BLaER1 (cell line): ENCODE measurements around the gene LYZL4.

Experiments
- H3K27ac ChIP-seq: shearing (Covaris generic); formaldehyde crosslinking; 2 replicates; pipeline ENCODE4 v1.8.1; 2022
- H3K27me3 ChIP-seq: shearing (Covaris generic); formaldehyde crosslinking; 2 replicates; pipeline ENCODE4 v1.8.1; 2022
- H3K36me3 ChIP-seq: shearing (Covaris generic); formaldehyde crosslinking; 2 replicates; pipeline ENCODE4 v1.8.1; 2022
- H3K4me1 ChIP-seq: shearing (Covaris generic); formaldehyde crosslinking; 2 replicates; pipeline ENCODE4 v1.8.1; 2022
- H3K4me2 ChIP-seq: shearing (Covaris generic); formaldehyde crosslinking; 2 replicates; pipeline ENCODE4 v1.8.1; 2022
- H3K4me3 ChIP-seq: shearing (Covaris generic); formaldehyde crosslinking; 2 replicates; pipeline ENCODE4 v1.8.1; 2022
- H3K9ac ChIP-seq: shearing (Covaris generic); formaldehyde crosslinking; 2 replicates; pipeline ENCODE4 v1.8.1; 2022
- H3K9me3 ChIP-seq: shearing (Covaris generic); formaldehyde crosslinking; 2 replicates; pipeline ENCODE4 v1.8.1; 2022
- H4K20me1 ChIP-seq: shearing (Covaris generic); formaldehyde crosslinking; 2 replicates; pipeline ENCODE4 v1.8.1; 2022
- Cebpa-rat ChIP-seq: shearing (Covaris generic); IDR thresholded peaks from 2 replicates; pipeline ENCODE4 v1.8.1; 2022

Gene LYZL4

GRCh38 chr3:42376344-42376798 is 34.0 kb downstream of the LYZL4 start:
- Histone ChIP-seq H3K4me3 (no peak overlapping the region), H3K4me1 (peaks cover 7% of the 10 kb centered on the region), H3K27me3 (no peaks in the 10 kb centered on the region), H3K36me3 (no peaks in the 10 kb centered on the region), H3K9ac (no peak overlapping the region), H3K4me2 (no peak overlapping the region), H3K27ac (no peak overlapping the region), H3K9me3 (no peaks in the 10 kb centered on the region), H4K20me1 (no peaks in the 10 kb centered on the region)
- no peak for TF ChIP-seq Cebpa-rat

GRCh38 chr3:42375121-42375800 is 35.1 kb downstream of the LYZL4 start:
- Histone ChIP-seq H3K27me3 (no peaks in the 10 kb centered on the region), H3K9me3 (no peaks in the 10 kb centered on the region), H3K9ac (no peak overlapping the region), H3K36me3 (no peaks in the 10 kb centered on the region), H3K27ac (no peak overlapping the region), H4K20me1 (no peaks in the 10 kb centered on the region), H3K4me2 (no peak overlapping the region), H3K4me3 (no peak overlapping the region), H3K4me1 (peaks cover 7% of the 10 kb centered on the region)
- no peak for TF ChIP-seq Cebpa-rat

GRCh38 chr3:42371776-42372175 is 38.6 kb downstream of the LYZL4 start:
- H3K9ac ChIP-seq, result no peak overlapping the region
- H3K36me3 ChIP-seq, result no peaks in the 10 kb centered on the region
- H3K4me1 ChIP-seq, result 0 out of 2 replicates have a peak, but pooled peaks cover 7% of the 10 kb centered on the region
- no peak overlapping the region for H3K4me2 ChIP-seq
- no peaks in the 10 kb centered on the region for H3K27me3 ChIP-seq
- H4K20me1 ChIP-seq, result no peaks in the 10 kb centered on the region
- H3K4me3 ChIP-seq, result no peak overlapping the region
- no peak overlapping the region for H3K27ac ChIP-seq
- no peak for TF ChIP-seq Cebpa-rat
- no peaks in the 10 kb centered on the region for H3K9me3 ChIP-seq

- Histone ChIP-seq H3K27me3 (no peaks in the 10 kb centered on the region), H3K4me2 (no peak overlapping the region), H3K9me3 (no peaks in the 10 kb centered on the region), H3K36me3 (no peaks in the 10 kb centered on the region), H4K20me1 (no peaks in the 10 kb centered on the region), H3K4me1 (0 out of 2 replicates have a peak, but pooled peaks cover 7% of the 10 kb centered on the region), H3K4me3 (no peak overlapping the region), H3K9ac (no peak overlapping the region), H3K27ac (no peak overlapping the region)
- no peak for TF ChIP-seq Cebpa-rat
These were observed 40.6 kb downstream of the LYZL4 start for GRCh38 chr3:42369832-42370231.

GRCh38 chr3:42369304-42369703 is 41.1 kb downstream of the LYZL4 start:
- no peak for TF ChIP-seq Cebpa-rat
- H3K4me2 ChIP-seq, result no peak overlapping the region
- no peaks in the 10 kb centered on the region for H3K9me3 ChIP-seq
- no peaks in the 10 kb centered on the region for H3K36me3 ChIP-seq
- no peaks in the 10 kb centered on the region for H3K27me3 ChIP-seq
- H3K4me1 ChIP-seq, result 0 out of 2 replicates have a peak, but pooled peaks cover 7% of the 10 kb centered on the region
- no peak overlapping the region for H3K4me3 ChIP-seq
- no peak overlapping the region for H3K9ac ChIP-seq
- H3K27ac ChIP-seq, result no peak overlapping the region
- H4K20me1 ChIP-seq, result no peaks in the 10 kb centered on the region

GRCh38 chr3:42368861-42369260 is 41.5 kb downstream of the LYZL4 start:
- no peak for TF ChIP-seq Cebpa-rat
- Histone ChIP-seq H3K36me3 (no peaks in the 10 kb centered on the region), H3K4me1 (0 out of 2 replicates have a peak, but pooled peaks cover 7% of the 10 kb centered on the region), H3K4me2 (no peak overlapping the region), H3K27ac (no peak overlapping the region), H3K9ac (no peak overlapping the region), H3K9me3 (no peaks in the 10 kb centered on the region), H3K4me3 (no peak overlapping the region), H3K27me3 (no peaks in the 10 kb centered on the region), H4K20me1 (no peaks in the 10 kb centered on the region)

GRCh38 chr3:42367903-42368302 is 42.5 kb downstream of the LYZL4 start:
- no peak overlapping the region for H3K9ac ChIP-seq
- H3K9me3 ChIP-seq, result no peaks in the 10 kb centered on the region
- H3K4me2 ChIP-seq, result no peak overlapping the region
- no peaks in the 10 kb centered on the region for H3K36me3 ChIP-seq
- no peak for TF ChIP-seq Cebpa-rat
- H3K27me3 ChIP-seq, result no peaks in the 10 kb centered on the region
- H3K4me1 ChIP-seq, result 0 out of 2 replicates have a peak, but pooled peaks cover 7% of the 10 kb centered on the region
- H4K20me1 ChIP-seq, result no peaks in the 10 kb centered on the region
- H3K4me3 ChIP-seq, result no peak overlapping the region
- H3K27ac ChIP-seq, result no peak overlapping the region

GRCh38 chr3:42366550-42366949 is 43.9 kb downstream of the LYZL4 start:
- Histone ChIP-seq H3K27me3 (no peaks in the 10 kb centered on the region), H3K27ac (no peak overlapping the region), H3K9ac (no peak overlapping the region), H3K9me3 (no peaks in the 10 kb centered on the region), H4K20me1 (no peaks in the 10 kb centered on the region), H3K4me2 (no peak overlapping the region), H3K36me3 (no peaks in the 10 kb centered on the region), H3K4me1 (0 out of 2 replicates have a peak, but pooled peaks cover 7% of the 10 kb centered on the region), H3K4me3 (no peak overlapping the region)
- TF ChIP-seq Cebpa-rat, result no peak

- Histone ChIP-seq H3K4me2 (no peak overlapping the region), H3K9me3 (0 out of 2 replicates have a peak, but pooled peaks cover 7% of the 10 kb centered on the region), H3K27me3 (no peaks in the 10 kb centered on the region), H3K4me3 (no peak overlapping the region), H3K36me3 (no peaks in the 10 kb centered on the region), H4K20me1 (no peaks in the 10 kb centered on the region), H3K27ac (no peak overlapping the region), H3K4me1 (no peaks in the 10 kb centered on the region), H3K9ac (no peak overlapping the region)
- TF ChIP-seq Cebpa-rat, result no peak
These were observed 53.1 kb downstream of the LYZL4 start for GRCh38 chr3:42357335-42357734.

GRCh38 chr3:42355612-42356011 is 54.8 kb downstream of the LYZL4 start:
- no peaks in the 10 kb centered on the region for H4K20me1 ChIP-seq
- no peak for TF ChIP-seq Cebpa-rat
- H3K4me3 ChIP-seq, result no peak overlapping the region
- no peak overlapping the region for H3K9ac ChIP-seq
- no peak overlapping the region for H3K4me2 ChIP-seq
- no peak overlapping the region for H3K27ac ChIP-seq
- H3K9me3 ChIP-seq, result 0 out of 2 replicates have a peak, but pooled peaks cover 7% of the 10 kb centered on the region
- no peaks in the 10 kb centered on the region for H3K36me3 ChIP-seq
- H3K4me1 ChIP-seq, result no peaks in the 10 kb centered on the region
- no peaks in the 10 kb centered on the region for H3K27me3 ChIP-seq
